Measurements from ENCODE around the gene ASB3.

The ASB3 gene

DNA sequence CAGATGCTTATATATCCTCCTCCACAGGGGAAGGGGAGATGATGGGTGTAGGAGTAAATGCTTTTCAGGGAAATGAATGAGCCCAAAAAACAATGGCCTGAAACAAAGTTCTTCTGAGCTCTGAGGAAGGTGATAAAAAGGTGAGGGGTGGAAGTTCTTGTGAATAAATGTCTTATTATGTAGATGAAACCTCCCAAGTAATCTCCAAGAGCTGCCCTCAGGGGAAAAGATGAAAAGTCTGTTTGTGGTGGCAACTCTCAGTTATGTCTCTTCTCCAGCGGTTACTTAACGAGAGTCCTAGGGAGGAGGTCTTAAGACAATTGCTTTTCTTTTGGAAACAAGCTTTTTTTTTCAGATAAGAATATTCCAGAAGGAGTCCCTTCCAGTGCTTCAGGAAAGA lies 134.6 kb downstream of the ASB3 start:
- no peak for DNase-seq

DNA sequence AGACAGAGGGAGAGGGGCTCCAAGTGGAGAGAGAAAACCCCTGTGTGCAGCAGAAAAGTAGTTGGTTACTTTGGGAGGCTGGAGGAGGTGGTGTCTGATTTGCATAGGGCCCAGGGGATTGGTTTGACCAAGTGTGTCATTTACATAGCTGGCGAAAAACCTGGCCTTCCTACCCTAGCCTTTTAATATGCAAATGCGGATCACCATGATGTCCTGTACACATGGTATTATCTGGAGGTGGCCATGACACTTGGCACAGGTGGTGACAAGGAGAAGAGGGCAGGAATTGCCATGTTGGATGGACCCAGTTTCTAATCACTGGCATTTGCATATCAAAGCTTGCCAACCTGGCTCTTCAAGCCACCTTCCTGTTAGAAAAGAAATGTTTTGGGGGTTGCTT lies 140.0 kb downstream of the ASB3 start:
- DNase-seq, result no peak

DNA sequence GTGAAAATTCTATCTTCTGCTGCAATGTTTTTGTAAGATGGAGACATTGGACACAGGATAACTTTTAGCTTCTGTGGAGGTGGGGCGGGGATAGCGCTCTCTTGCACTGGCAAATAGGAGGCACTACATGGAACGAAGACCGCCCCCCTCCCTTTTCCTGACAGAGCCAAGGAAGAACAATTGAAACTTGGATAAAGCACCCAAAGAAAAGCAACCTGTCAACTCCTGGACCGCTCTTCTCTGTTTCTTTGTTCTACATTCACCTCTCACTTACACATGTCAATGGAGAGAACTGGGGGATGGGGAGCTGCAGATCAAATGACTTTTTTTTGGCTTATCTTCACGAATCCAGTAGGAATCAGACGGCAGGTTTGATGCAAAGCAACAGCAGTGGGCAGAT lies 145.5 kb downstream of the ASB3 start:
- no peak for DNase-seq

DNA sequence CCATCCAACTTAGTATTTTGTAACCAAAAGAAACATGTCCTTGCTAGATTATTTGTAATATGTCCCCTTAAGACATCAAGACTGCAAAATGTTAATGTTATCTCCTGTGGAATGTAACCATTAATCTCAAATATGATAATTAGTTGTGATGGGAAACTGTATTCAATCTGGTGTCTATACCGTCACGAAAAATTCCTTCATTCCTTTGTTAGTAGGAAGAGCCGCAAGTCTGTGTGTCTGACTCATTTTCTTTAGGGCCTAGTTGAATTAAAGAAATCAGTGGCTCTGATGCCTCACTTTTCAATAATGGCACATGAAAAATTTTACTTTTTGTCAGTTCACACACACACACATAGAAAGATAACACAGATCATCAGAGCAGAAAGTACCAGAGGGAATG lies 146.3 kb downstream of the ASB3 start:
- DNase-seq, result no peak

DNA sequence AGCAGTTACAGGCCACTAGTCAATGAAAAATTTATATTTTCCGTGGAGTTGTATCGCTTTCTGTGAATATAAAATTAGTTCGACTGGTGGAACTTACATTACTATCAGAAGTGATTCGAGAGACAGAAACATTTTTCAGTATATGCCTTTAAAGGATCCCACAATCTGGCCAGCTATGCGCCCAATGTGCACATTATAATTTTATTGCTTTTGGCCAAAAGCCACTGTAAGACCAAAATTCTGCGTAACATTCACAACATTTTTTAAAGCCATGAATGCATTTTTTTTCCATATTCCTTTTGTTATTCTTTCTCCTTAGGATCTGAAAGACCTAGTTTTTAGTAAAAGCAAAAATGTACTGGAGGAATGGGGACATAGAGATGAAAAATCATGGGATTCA lies 150.2 kb downstream of the ASB3 start:
- no peak for DNase-seq

DNA sequence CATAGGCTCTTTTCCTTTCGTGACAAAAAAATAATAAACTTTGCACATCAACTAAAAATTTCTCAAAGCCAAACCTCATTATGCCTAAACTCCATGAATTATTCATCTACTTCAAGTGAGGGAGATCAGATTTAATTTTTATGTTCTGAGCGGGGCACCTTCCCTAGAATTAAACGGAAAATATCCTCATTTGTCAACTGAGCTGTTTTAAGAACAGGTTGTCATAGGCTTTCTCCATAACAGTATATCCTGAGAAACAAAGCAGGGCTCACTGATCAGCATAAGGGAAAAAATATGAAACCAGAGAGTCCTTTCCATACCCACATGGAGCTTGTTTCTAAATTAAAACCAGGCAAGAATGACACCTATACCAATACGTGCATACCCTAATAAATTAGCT lies 150.6 kb downstream of the ASB3 start:
- no peak for DNase-seq

DNA sequence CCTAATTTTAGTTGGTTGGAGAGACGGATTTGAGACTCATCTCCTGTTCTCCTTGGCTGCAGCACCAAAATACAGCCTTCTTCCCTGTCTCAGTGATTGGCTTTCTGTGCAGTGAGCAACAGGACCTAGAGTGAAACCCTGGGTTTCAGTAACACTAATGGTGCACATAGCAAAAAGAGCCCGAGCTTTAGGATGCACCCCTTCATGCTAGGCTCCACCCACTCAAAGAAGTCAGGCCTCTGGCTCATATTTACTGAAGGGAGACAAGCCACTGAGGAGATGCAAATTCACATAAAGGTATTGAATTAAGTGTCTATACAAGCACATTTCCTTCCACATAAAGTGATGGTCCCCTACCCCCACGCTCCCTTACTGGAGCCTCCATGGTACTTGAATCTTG lies 151.1 kb downstream of the ASB3 start:
- no peak for DNase-seq

DNA sequence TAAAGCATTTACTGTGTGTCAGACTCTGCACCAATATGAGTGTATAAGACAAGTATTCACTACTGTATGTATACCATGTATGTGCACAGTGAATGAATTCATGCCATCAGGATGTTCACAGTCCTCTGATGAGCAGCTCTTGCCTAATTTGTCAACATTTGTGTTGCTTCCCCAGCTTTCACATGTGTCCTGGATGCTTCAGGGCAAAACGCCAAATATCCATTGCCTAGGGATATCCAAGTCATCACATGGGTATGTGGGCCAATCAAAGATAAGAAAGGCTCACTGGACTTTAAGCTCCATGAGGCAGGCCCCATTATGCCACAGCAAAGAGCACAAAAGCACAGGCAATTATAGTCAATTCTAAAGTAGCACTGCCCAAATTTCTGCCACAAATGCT lies 153.3 kb downstream of the ASB3 start:
- DNase-seq, result no peak

DNA sequence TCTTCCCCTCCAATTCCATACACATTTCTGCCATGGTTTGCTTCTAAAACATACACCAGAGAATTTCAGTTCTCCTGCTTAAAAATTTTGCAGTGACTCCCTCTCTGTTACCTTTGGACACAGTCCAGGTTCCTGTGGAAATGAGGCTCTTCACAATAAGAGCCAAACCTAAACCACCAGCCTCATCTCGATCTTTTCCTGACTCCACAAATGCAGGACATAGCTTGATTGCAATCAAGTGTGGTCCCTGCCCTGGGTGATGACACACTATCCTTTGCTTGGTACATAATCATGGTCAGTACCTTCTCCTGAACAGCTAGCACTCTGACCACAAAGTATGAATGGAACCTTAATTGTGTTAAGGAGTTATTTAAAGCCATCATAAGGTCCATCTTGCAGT lies 154.0 kb downstream of the ASB3 start:
- peak in 1 of 56 donors; percentile 2 for DNase-seq

DNA sequence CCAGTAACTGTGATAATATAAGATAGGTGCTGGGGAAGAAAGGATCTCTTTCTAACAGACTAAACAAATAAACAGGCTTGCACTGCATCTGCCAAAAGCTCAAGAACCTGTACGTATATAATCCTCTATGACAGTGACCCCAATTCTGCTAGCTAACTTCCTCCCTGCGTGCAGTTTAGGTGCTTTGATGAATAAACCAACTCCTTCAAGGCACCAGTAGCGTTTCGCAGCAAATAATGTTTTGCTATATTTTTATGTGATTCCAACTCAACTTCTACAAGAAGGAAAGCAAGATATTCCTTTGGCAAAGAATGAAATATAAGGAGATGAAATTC lies 154.7 kb downstream of the ASB3 start:
- DNase-seq, result no peak

DNA sequence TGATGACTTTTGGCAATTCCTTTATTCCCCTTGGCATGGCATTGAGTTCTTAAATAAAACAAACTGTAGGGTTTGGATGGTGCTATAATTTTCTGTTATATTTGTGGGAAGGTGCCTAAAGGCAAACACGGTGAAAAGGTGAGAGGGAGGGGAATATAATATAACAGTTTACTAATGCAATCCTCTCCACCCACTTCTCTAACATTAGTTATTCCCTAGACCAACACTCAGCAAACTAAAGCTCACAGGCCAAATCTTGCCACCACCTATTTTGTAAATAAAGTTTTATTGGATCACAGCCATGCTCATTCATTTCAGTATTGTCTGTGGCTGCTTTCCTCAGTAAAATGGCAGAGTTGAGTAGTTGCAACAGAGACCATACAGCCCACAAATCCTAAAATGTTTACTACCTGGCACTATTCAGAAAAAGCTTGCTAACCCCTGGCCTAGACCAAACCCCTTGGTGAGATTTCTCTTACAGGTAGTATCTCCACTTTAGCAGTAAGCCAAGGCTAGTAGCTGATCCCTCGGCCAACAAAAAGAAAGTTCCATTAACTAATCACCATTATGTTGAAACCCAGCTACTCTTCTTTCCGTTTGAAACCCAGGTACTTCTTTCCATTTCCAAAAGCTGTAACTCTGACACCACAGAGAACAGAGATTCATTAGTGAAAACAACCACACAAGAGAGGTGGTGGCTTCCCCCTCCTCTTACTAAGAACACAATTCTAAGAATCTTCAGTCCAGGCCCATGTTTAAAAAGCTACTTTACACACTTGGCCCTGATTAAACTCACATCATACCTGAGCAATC lies 155.2 kb downstream of the ASB3 start:
- no peak for DNase-seq

DNA sequence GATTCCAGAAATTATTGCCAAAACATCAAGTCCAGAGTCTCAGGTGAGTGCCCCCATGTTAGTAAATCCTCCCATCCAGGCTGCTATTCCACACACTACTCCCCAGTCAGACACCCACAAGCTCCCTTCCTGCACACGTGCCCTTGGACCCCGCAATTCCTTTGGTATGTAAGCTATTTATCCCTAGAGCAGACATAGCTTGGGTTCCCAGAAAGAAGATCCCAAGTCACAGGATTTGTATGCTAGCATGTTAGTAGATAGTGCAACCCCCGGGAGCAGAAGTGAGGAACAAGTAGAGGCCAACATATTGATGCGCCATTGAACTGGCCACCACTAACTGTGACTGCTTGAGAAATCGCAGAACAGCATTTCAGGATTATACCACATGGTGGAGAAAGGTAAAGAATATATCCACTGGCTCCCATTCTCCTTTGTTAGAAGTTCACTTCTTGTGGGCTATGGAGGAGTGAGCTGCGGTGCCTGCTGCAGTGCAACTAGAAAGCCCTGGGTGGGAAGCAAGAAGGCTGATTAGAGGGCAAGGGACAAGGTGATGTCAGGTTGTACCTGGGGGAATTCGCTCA lies 156.6 kb downstream of the ASB3 start:
- no peak for DNase-seq

DNA sequence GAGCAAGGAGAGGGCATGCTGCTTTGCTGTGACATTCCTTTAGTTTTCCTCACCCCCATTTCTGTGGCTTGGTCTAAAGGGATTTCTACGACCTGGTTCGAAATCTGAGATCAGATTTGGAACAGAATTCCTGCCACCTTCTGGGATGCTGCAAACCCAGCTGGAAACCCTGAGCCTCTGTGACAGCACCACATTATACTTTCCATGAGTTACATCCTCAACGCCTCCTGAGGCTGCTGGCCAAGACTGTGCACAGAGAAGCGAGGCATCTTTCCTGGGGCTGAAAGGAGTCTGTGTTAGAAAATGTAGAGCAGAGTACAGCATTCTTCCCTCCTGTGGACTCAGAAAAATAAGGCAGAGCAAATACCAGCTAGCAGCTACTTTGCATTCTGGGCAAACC lies 157.3 kb downstream of the ASB3 start:
- peak in 10 of 56 donors; percentile 1 to 29 (median 6) for DNase-seq

DNA sequence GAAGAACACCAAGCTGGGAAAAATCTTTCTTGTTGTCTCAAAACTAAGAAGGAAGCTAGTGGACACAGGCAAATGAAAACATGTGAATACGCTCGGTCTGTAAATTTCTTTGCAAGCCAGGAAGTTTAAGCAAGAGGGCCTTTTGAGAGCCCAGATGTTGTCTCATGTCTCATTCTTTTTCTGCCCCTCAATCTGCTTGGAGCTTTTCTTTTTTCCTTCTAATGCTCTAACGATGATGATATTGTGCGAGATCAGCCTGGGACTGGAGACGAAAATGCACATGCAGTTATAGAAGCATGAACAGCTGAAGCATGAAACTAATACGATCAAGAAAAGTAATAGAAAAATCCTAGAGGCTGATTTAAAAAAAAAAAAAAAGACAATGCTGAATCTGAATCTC lies 157.8 kb downstream of the ASB3 start:
- DNase-seq, result no peak

DNA sequence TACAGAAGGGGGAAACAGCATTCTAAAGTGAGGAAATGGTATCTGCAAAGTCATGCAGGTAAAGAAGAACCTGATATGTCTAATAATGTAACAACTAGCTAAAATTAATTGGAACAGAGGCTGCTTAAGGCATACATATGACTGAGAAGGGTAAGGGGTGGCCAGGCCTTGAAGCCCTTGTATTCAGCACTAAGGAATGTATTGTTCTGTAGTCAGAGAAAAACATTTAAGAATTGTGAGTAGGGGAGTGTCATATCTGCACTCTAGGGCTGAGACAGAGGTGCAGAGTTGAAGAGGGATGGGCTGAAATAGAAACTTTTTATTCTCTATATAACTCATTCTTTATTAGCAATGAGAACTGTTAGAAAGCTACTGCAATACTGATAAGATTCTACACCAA lies 164.6 kb downstream of the ASB3 start:
- DNase-seq, result no peak

DNA sequence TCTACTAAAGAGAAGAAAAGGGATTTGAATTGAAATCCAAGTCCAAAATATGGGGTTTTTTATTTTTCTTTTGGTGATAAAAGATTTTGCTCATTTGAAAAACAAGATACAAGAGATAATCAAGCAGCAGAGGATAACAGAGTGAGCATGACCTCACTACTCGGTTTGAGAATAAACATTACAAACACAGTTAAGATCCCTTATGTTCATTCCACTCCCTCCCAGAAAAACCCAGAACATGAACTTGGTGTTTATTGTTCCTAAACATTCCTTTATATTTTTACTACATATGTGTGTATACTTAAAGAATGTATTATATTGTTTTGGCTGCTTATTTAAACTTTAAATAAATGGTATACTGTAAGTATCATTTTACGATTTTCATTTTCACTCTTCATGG lies 165.8 kb downstream of the ASB3 start:
- no peak for DNase-seq
